ENCODE results near the gene CCDC150.

DNA sequence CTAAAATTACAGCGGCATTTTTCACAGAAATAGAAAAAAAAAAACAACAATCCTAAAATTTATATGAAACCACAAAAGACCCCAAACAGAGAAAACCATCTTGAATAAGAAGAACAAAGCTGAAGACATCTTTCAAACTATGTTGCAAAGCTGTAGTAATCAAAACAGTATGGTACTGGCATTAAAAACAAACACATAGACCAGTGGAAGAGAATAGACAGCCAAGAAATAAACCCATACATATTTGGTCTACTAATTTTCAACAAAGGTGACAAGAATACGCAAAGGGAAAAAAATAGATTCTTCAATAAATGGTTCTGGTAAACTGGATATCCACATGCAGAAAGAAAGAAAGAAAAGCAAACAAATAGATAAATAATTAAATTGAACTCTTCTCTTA lies 9.0 kb upstream of the CCDC150 start:
- TF ChIP-seq CTCF (conservative IDR thresholded peaks at IDR 0.05; ENCODE audit: low read depth, low read length), result no peak
- no peak for TF ChIP-seq EZH2 (IDR thresholded peaks at IDR 0.05; ENCODE audit: low read length, unreplicated experiment)
